RWPE1 (cell line): ENCODE results near the gene MTUS2.

Source experiments
- CTCF ChIA-PET: fragments of 350-600 bp; sonication (Branson Sonifier 250); formaldehyde crosslinking; extraction: SDS; loops from one replicate; lab custom pipeline; 2021; lab: Yijun Ruan, JAX
- POLR2A ChIA-PET: fragments of 400-600 bp; formaldehyde crosslinking; extraction: SDS; loops from one replicate; lab custom pipeline; 2020; ENCODE audit warnings: antibody characterized with exemption; ENCODE audit not compliant: low non-redundant PET; lab: Yijun Ruan, JAX
- DNase-seq: peaks from one replicate; pipeline ENCODE4 v3.0.0; 2012; ENCODE audit warnings: low spot score
- H3K27ac ChIP-seq: fragments of 450-650 bp; 2 replicates; pipeline ENCODE4 v1.5.1; 2017
- TF ChIP-seq, protein P1 (sequence below): fragments of 450-650 bp; conservative IDR thresholded peaks from 2 replicates; pipeline ENCODE4 v1.5.1; 2017; ENCODE audit warnings: low read depth, mild to moderate bottlenecking

MTUS2 gene

DNA sequence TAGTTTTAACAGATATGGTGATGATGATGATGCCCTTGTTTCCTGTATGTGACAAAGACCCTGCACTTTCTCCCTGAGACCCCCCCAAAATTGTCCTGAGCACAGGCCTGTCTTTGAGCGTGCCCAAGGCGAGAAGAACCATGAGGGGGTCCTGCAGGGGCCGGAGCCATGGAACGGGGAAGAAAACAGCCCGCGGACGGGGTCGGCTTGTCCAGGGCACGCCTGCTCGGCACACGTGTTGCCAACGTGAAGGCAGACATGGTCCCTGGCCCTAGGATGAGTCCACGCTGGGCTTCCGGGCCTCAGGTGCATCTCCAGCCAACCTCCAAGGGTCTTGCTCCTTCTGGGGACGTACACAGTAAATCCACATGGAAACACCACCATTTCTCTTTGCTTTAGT is 684.6 kb downstream of the MTUS2 start:
- DNase-seq = no peak

DNA sequence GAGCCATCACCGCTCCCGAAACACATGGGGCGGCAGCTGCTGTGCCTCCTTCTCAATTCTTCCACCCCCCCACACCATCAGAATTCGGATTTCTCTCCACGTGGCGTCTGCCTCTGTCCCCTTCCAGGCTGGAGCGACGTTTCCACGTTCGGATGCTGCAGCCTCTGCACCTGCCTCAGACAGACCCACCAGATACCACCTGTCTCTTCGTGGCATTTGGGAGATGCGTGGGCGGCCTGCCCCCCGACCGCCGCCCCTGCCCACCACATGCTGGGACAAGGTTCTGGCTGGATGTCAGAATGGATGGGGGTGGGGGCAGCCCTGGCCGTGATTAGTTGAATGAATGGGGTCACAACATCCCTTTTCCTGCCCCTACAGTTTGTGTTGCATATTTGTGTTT is 685.4 kb downstream of the MTUS2 start:
- ChIA-PET CTCF (interaction anchor here (1.0 kb wide), 1 partner anchor 609 kb away, joined by 9 read pairs; no protein-coding TSS in a partner anchor), POLR2A (no interaction called here)

More for the DNA sequence above, 684.6 kb downstream of the MTUS2 start:
- TF ChIP-seq, protein P1, sequence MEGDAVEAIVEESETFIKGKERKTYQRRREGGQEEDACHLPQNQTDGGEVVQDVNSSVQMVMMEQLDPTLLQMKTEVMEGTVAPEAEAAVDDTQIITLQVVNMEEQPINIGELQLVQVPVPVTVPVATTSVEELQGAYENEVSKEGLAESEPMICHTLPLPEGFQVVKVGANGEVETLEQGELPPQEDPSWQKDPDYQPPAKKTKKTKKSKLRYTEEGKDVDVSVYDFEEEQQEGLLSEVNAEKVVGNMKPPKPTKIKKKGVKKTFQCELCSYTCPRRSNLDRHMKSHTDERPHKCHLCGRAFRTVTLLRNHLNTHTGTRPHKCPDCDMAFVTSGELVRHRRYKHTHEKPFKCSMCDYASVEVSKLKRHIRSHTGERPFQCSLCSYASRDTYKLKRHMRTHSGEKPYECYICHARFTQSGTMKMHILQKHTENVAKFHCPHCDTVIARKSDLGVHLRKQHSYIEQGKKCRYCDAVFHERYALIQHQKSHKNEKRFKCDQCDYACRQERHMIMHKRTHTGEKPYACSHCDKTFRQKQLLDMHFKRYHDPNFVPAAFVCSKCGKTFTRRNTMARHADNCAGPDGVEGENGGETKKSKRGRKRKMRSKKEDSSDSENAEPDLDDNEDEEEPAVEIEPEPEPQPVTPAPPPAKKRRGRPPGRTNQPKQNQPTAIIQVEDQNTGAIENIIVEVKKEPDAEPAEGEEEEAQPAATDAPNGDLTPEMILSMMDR = no peak
- H3K27ac ChIP-seq = no peak overlapping the region
- CTCF ChIA-PET = no interaction called here
- POLR2A ChIA-PET = no interaction called here

DNA sequence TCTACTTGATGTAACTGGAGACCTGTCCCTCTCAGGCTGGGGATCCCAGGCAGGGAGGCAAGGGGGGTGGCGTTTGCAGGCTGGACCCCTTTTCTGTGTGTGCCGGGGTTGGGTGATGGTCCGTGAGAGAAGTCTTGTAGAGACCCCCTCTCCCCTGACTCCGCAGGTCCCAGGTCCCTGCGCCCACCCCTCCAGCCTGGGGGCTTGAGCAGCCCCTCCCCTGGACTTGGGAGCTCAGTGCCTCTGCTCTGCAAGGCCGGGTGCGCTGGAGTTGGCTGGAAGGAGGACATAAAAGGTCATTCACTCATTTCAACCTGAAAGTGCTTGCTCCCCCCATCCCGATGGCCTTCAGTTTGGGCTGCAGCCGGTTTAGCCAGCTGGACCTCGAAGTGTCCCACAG is 685.8 kb downstream of the MTUS2 start:
- DNase-seq = no peak
- ChIA-PET CTCF (interaction anchor here (1.0 to 1.1 kb wide), 2 partner anchors 202 to 609 kb away, joined by 4 to 9 read pairs; no protein-coding TSS in a partner anchor), POLR2A (no interaction called here)
- TF ChIP-seq, protein P1 = no peak
- no peak overlapping the region for H3K27ac ChIP-seq

More for the DNA sequence above, 685.4 kb downstream of the MTUS2 start:
- no peak for DNase-seq
- TF ChIP-seq, protein P1 = no peak
- no peak overlapping the region for H3K27ac ChIP-seq

DNA sequence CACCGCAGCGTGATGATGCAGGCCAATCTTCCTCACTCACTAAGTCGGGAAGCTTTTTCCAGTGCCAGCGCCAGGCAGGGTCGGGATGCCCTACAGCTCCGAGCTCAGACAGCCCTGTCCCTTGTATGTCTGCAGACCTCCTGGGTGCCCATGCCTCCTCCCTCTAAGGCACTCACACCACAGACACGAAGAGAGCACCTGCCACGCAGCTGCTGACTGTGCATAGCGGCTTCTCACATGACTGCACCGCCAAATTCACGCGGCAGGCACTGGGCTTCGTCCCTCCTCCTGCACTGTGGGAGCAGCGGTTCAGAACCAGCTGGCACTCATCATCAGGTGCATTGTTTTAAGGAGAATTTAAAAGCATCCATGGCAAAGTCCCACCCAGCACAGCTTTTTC is 687.2 kb downstream of the MTUS2 start:
- no peak for DNase-seq
- CTCF ChIA-PET = interaction anchor here (0.7 to 2.8 kb wide), 7 partner anchors 9 to 607 kb away, joined by 3 to 23 read pairs (median 4); no protein-coding TSS in a partner anchor
- POLR2A ChIA-PET = no interaction called here
- TF ChIP-seq, protein P1 = no peak
- no peak overlapping the region for H3K27ac ChIP-seq

DNA sequence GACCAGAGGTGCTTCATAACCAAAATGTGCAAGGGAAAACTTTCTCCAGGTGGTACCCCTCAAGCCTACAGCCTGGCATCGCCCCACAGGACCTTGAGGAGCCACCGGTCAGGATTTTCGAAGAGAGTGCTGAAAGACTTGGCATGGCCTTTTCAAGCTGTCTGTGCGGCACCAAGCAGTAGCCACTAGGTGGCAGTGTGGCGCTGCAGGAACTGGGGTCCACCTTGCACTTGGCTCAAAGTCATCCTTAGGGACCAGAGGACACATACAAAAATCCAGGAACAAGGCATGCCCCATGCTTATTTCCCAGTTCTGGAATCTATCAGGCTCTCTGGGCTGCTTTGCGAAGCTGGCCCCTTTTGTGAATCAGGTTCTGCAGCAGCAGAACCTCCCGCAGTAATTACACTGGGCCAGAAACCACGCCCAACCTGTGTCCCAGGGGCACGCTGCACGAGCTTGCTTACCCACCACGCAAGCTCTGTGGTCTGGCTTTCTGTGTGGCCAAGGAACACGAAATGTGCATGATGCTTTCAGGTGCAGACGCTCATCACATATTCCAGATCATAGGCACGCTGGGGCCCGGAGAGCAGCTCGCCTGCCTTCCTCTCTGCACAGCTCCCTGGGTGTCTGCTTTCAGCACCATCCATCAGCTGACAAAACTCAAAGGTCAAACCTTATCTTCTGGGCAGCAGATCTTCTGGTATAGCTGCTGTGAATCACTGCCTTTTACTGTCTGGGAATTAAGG is 688.2 kb downstream of the MTUS2 start:
- ChIA-PET CTCF (interaction anchor here (0.5 to 2.8 kb wide), 29 partner anchors 9 to 1029 kb away, joined by 3 to 23 read pairs (median 3); partner anchors contain the start of gene UBL3), POLR2A (no interaction called here)
- TF ChIP-seq, protein P1 = peak; percentile 94
- DNase-seq = peak; percentile 79
- H3K27ac ChIP-seq = peak overlapping the region; percentile 47

DNA sequence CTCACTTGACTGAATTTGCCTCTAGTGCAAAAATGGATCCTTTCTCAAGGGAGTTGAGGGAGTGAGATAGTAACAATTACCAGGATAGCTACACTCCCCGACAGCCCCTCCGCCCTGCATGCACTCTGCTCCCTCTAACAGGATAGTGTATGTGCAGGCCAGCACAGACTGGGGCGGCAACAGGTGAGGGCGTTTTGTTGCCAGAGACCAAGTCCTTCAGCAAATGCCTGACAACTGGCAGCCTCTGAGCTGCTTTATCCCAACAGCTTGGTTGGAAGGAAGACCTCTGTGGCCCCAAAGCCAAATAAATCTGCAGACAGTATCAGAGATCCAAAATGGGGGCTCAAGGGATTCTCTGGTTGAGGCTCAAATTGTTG is 688.7 kb downstream of the MTUS2 start:
- ChIA-PET CTCF (interaction anchor here (0.5 to 2.8 kb wide), 17 partner anchors 8 to 606 kb away, joined by 3 to 23 read pairs (median 4); partner anchors contain the start of gene UBL3), POLR2A (no interaction called here)
- TF ChIP-seq, protein P1 = no peak
- H3K27ac ChIP-seq = peak overlapping the region; percentile 47
- DNase-seq = no peak
